HepG2 (cell line): Measurements from ENCODE around the gene KCNQ5. TPM values are rescaled to one million over a fixed set of nuclear protein-coding genes. Genes with fewer than 3 reads are reported as not detected.
A peak's percentile ranks its signal among the peaks of the same experiment; 100 is the strongest.

ENCODE experiments used
- ATAC-seq: fragments of 200-7000 bp; cut with Tn5 transposase; 3 replicates; pipeline ENCODE4 v1.9.1; 2020; ENCODE audit warnings: mild to moderate bottlenecking, moderate library complexity
- BruUV-seq: library from RNA; stranded (reverse); fragments of 400-500 nt; replicated peaks from 2 replicates; lab custom pipeline; 2021; lab: Mats Ljungman, UMichigan
- CTCF ChIA-PET: fragments of 300-600 bp; formaldehyde crosslinking; extraction: SDS; loops from one replicate; lab custom pipeline; 2021; ENCODE audit warnings: low total read pairs, inconsistent platforms, low intra/inter-chr PET ratio; lab: Yijun Ruan, JAX
- POLR2A ChIA-PET: fragments of 350-600 bp; sonication (Branson Sonifier 250); formaldehyde crosslinking; loops from one replicate; lab custom pipeline; 2020; ENCODE audit warnings: antibody characterized with exemption, inconsistent platforms; lab: Yijun Ruan, JAX
- DNase-seq: peaks from one replicate; pipeline ENCODE4 v3.0.0-alpha.2; 2015; ENCODE audit warnings: low spot score
- FAIRE-seq: peaks from 3 replicates; lab custom pipeline; 2011; peaks lifted over from hg19 to GRCh38; lab: Jason Lieb, UNC
- H2AFZ ChIP-seq: one replicate; pipeline ENCODE4 v1.6.1; 2011; ENCODE audit warnings: low read length, inconsistent platforms
- H3K27ac ChIP-seq: fragments of 300-600 bp; 3 replicates; pipeline ENCODE4 v1.8.0; 2011; ENCODE audit warnings: mixed run types, mild to moderate bottlenecking, mixed read lengths, low read length, inconsistent platforms; ENCODE audit not compliant: insufficient read depth; ENCODE audit errors: extremely low read length
- H3K27me3 ChIP-seq, 2 experiments: fragments of 200-600 bp in 1 of 2; 2 replicates in 1 of 2; 3 replicates in 1 of 2; pipeline versions ENCODE4 v1.6.0 to v1.8.0; 2011; ENCODE audit warnings: low read length in 2 of 2, mild to moderate bottlenecking in 2 of 2, moderate library complexity in 2 of 2, inconsistent platforms in 1 of 2; ENCODE audit not compliant: insufficient read depth in 2 of 2, control insufficient read depth in 1 of 2
- H3K36me3 ChIP-seq, 2 experiments: fragments of 200-600 bp in 1 of 2; replicated peaks in 1 of 2; 2 replicates in 1 of 2; 3 replicates in 1 of 2; pipeline versions ENCODE4 v1.5.1 to v1.8.0; 2011; ENCODE audit warnings: low read length in 2 of 2, inconsistent platforms in 1 of 2; ENCODE audit not compliant: insufficient read depth in 2 of 2, control insufficient read depth in 1 of 2
- H3K4me1 ChIP-seq: 2 replicates; pipeline ENCODE4 v1.5.1; 2012; ENCODE audit warnings: low read length, inconsistent platforms; ENCODE audit not compliant: insufficient read depth
- H3K4me2 ChIP-seq: 2 replicates; pipeline ENCODE4 v1.6.0; 2011; ENCODE audit warnings: low read depth, low read length, inconsistent platforms
- H3K4me3 ChIP-seq, 3 experiments: fragments of 200-600 bp in 1 of 3; sonication (generic), shearing (Covaris generic) in 1 of 3; replicated peaks in 1 of 3; 2 replicates each; pipeline ENCODE4 v1.5.1; 2011 to 2016; ENCODE audit warnings: low read length in 3 of 3, inconsistent platforms in 2 of 3, low read depth in 2 of 3, mild to moderate bottlenecking in 2 of 3, control low read depth in 1 of 3, mixed read lengths in 1 of 3; ENCODE audit not compliant: insufficient read depth in 1 of 3
- H3K79me2 ChIP-seq: one replicate; pipeline ENCODE4 v1.6.1; 2011; ENCODE audit warnings: low read length, inconsistent platforms; ENCODE audit not compliant: insufficient read depth
- H3K9ac ChIP-seq: 2 replicates; pipeline ENCODE4 v1.6.0; 2011; ENCODE audit warnings: mild to moderate bottlenecking, low read depth, low read length, inconsistent platforms; ENCODE audit not compliant: insufficient read depth
- H3K9me3 ChIP-seq: 2 replicates; pipeline ENCODE4 v1.5.1; 2012; ENCODE audit warnings: mild to moderate bottlenecking, low read length
- H4K20me1 ChIP-seq: 2 replicates; pipeline ENCODE4 v1.6.0; 2011; ENCODE audit warnings: inconsistent platforms, mild to moderate bottlenecking, low read length, moderate library complexity; ENCODE audit not compliant: insufficient read depth
- ATF4 ChIP-seq, 2 experiments: fragments of 450-650 bp in 1 of 2; sonication (generic) in 1 of 2; formaldehyde crosslinking; IDR thresholded peaks; 2 replicates each; pipeline versions ENCODE4 v1.5.0 to v1.8.0; 2020 to 2022; ENCODE audit warnings: mild to moderate bottlenecking in 1 of 2, missing genetic modification reagents in 1 of 2
- EHMT2 ChIP-seq: fragments of 200-600 bp; sonication (generic); IDR thresholded peaks from 2 replicates; pipeline ENCODE4 v1.7.0; 2017; ENCODE audit warnings: antibody characterized with exemption, low read depth, low read length, borderline replicate concordance
- FOXO1 ChIP-seq: sonication (generic); formaldehyde crosslinking; IDR thresholded peaks from 2 replicates; pipeline ENCODE4 v1.4.0; 2020; ENCODE audit warnings: missing genetic modification reagents
- KLF15 ChIP-seq: sonication (generic); formaldehyde crosslinking; IDR thresholded peaks from 2 replicates; pipeline ENCODE4 v1.8.1; 2023; ENCODE audit warnings: borderline replicate concordance, mild to moderate bottlenecking, inconsistent platforms, missing genetic modification reagents, mixed read lengths
- MED1 ChIP-seq: sonication (generic); formaldehyde crosslinking; IDR thresholded peaks from 2 replicates; pipeline ENCODE4 v1.4.0; 2020; ENCODE audit warnings: missing genetic modification reagents
- MTF2 ChIP-seq: sonication (generic); formaldehyde crosslinking; IDR thresholded peaks from 2 replicates; pipeline ENCODE4 v1.5.0; 2020; ENCODE audit warnings: missing genetic modification reagents, borderline replicate concordance
- NR2F1 ChIP-seq, 2 experiments: fragments of 450-650 bp in 1 of 2; formaldehyde crosslinking in 1 of 2; IDR thresholded peaks; 2 replicates each; pipeline versions ENCODE4 v1.5.0 to v1.6.1; 2016 to 2020; ENCODE audit warnings: mild to moderate bottlenecking in 1 of 2, missing compliant biosample characterization in 1 of 2, missing genetic modification reagents in 1 of 2, moderate library complexity in 1 of 2
- RAD51 ChIP-seq: fragments of 450-650 bp; IDR thresholded peaks from 2 replicates; pipeline ENCODE4 v1.6.1; 2016; ENCODE audit warnings: borderline replicate concordance
- RFX3 ChIP-seq: IDR thresholded peaks from 2 replicates; pipeline ENCODE4 v1.6.1; 2016; ENCODE audit warnings: missing biosample characterization, missing genetic modification reagents
- THAP9 ChIP-seq: sonication (generic); formaldehyde crosslinking; IDR thresholded peaks from 2 replicates; pipeline ENCODE4; 2020; ENCODE audit warnings: missing genetic modification reagents, mild to moderate bottlenecking, borderline replicate concordance
- WIZ ChIP-seq: sonication (generic); formaldehyde crosslinking; IDR thresholded peaks from 2 replicates; pipeline ENCODE4 v1.5.1; 2020; ENCODE audit warnings: mild to moderate bottlenecking, missing genetic modification reagents
- ZNF614 ChIP-seq: IDR thresholded peaks from 2 replicates; pipeline ENCODE4 v1.6.1; 2018; ENCODE audit warnings: missing biosample characterization, missing genetic modification reagents, inconsistent platforms, borderline replicate concordance
- ZNF83 ChIP-seq: sonication (generic); formaldehyde crosslinking; IDR thresholded peaks from 2 replicates; pipeline ENCODE4 v1.4.0; 2020; ENCODE audit warnings: missing genetic modification reagents, mild to moderate bottlenecking, borderline replicate concordance
- ZNF841 ChIP-seq: sonication (generic); formaldehyde crosslinking; IDR thresholded peaks from 2 replicates; pipeline ENCODE4 v1.8.1; 2023; ENCODE audit warnings: missing genetic modification reagents, borderline replicate concordance
- ZSCAN9 ChIP-seq: IDR thresholded peaks from 2 replicates; pipeline ENCODE4 v1.6.1; 2016; ENCODE audit warnings: borderline replicate concordance
- WGBS: methylation state at CpG from one replicate; pipeline ENCODE4 v1.1.6; 2017; ENCODE audit warnings: low lambda C conversion rate; 5-methylcytosine and 5-hydroxymethylcytosine counted together
- in situ Hi-C: cut with HindIII; loops from 2 replicates; pipeline ENCODE4 v1.10.0; 2017; ENCODE audit warnings: low pct_unique_long_range_greater_than_20kb; ENCODE audit not compliant: extremely low pct_ligation_motif_present
- intact Hi-C: fragments of 100-400 bp; cut with micrococcal nuclease; formaldehyde crosslinking; loops from one replicate; pipeline ENCODE4 v1.10.0; 2022; ENCODE audit not compliant: unreplicated experiment
- polyA plus RNA-seq, 8 experiments: library from polyadenylated mRNA; depleted of rRNA in 3 of 8; stranded (reverse) in 7 of 8; unstranded in 1 of 8; fragments of >200 nt; fragmentation: Illumina TruSeq in 4 of 8; extraction: Trizol in 4 of 8; gene quantifications; 2 replicates each; pipeline versions ENCODE4 v1.2.1 to v1.2.3, GENCODE V29; 2011 to 2016; ENCODE audit warnings: low read depth in 4 of 8, missing spikeins in 1 of 8, mixed read lengths in 1 of 8; ENCODE audit not compliant: insufficient read depth in 1 of 8
- total RNA-seq, 5 experiments: library from RNA; depleted of rRNA; stranded (reverse); fragments of >200 nt; fragmentation: Illumina TruSeq; extraction: Trizol; gene quantifications; 2 replicates each; pipeline ENCODE4 v1.2.3, GENCODE V29; 2016; ENCODE audit warnings: low read depth in 1 of 5

The KCNQ5 gene
- total and polyA plus RNA-seq, 2 of the 13 experiments (the other 11 are each of a cell fraction or from before 2014, with no cell fraction given): 0.04 TPM; not detected in 1

- intact Hi-C loops: no loop called here
- BruUV-seq: no TSS peak
- H3K9ac ChIP-seq: no peak overlapping the region
- H3K36me3 ChIP-seq: no peaks in the 10 kb centered on the region
- no peaks in the 10 kb centered on the region for H3K79me2 ChIP-seq
- DNase-seq: no peak
- POLR2A ChIA-PET: no interaction called here
- H3K4me2 ChIP-seq: no peak overlapping the region
- in situ Hi-C loops: no loop called here
- no peak overlapping the region for H3K27ac ChIP-seq
- WGBS: 0% methylated on average over 2 of the region's 2 CpGs
- CTCF ChIA-PET: no interaction called here
- H3K27me3 ChIP-seq: no peaks in the 10 kb centered on the region
- H3K4me3 ChIP-seq: no peak overlapping the region
- H3K9me3 ChIP-seq: no peaks in the 10 kb centered on the region
- H3K4me1 ChIP-seq: no peaks in the 10 kb centered on the region
- H4K20me1 ChIP-seq: no peaks in the 10 kb centered on the region
- FAIRE-seq: no peak
- no peak overlapping the region for H2AFZ ChIP-seq
- no peak for ATAC-seq
- TF ChIP-seq RAD51 (peak; percentile 36; the same call in 1 of the 2 replicates), ZNF614 (CRISPR knock-in tag) (no peak)
Observed at GRCh38 chr6:72758901-72759300, 137.0 kb downstream of the KCNQ5 start.

GRCh38 chr6:72760114-72760793, 138.4 kb downstream of the KCNQ5 start:
- no peak for TF ChIP-seq WIZ (CRISPR knock-in tag)
- no peak for TF ChIP-seq ATF4 (CRISPR knock-in tag; IDR thresholded peaks at IDR 0.05)
- TF ChIP-seq ZNF83 (CRISPR knock-in tag): no peak
- no peak for TF ChIP-seq MTF2 (CRISPR knock-in tag)
- TF ChIP-seq NR2F1 (CRISPR knock-in tag; IDR thresholded peaks at IDR 0.05): no peak
- no peak for TF ChIP-seq THAP9 (CRISPR knock-in tag)
- no peak for TF ChIP-seq MED1
- TF ChIP-seq KLF15 (CRISPR knock-in tag): no peak
- TF ChIP-seq RFX3 (CRISPR knock-in tag): no peak
- TF ChIP-seq FOXO1 (CRISPR knock-in tag): no peak
- TF ChIP-seq ZNF841 (CRISPR knock-in tag): no peak
- no peak for TF ChIP-seq ZSCAN9 (CRISPR knock-in tag)
- TF ChIP-seq EHMT2: no peak
- TF ChIP-seq, all 625 proteins: peak for 0
- H3K79me2 ChIP-seq: no peaks in the 10 kb centered on the region
- H3K4me3 ChIP-seq: no peak overlapping the region
- H3K27me3 ChIP-seq: no peaks in the 10 kb centered on the region
- no peak overlapping the region for H2AFZ ChIP-seq
- ATAC-seq (no peak), DNase-seq (no peak), FAIRE-seq (no peak)
- H3K4me2 ChIP-seq: no peak overlapping the region
- in situ Hi-C loops (no loop called here), intact Hi-C loops (no loop called here)
- no peaks in the 10 kb centered on the region for H4K20me1 ChIP-seq
- WGBS: 6% methylated on average over 4 of the region's 4 CpGs
- no TSS peak for BruUV-seq
- POLR2A ChIA-PET: no interaction called here
- CTCF ChIA-PET: no interaction called here
- no peaks in the 10 kb centered on the region for H3K9me3 ChIP-seq
- no peaks in the 10 kb centered on the region for H3K36me3 ChIP-seq
- H3K4me1 ChIP-seq: no peaks in the 10 kb centered on the region
- no peak overlapping the region for H3K9ac ChIP-seq
- no peak overlapping the region for H3K27ac ChIP-seq
